ENCODE results near the gene GSK3A. TPM values are rescaled to one million over a fixed set of nuclear protein-coding genes. Genes with fewer than 3 reads are reported as not detected.
"Not testable (repeated sequence)": the region's sequence is repeated elsewhere in the genome, so short reads cannot be mapped to it uniquely, and the experiment has no call there.

The GSK3A gene
- total RNA-seq, 2 experiments from 2014 or later = 38.2 to 39.0 TPM

GRCh38 chr19:42266105-42266504 lies 23.7 kb upstream of the GSK3A start:
- H3K4me3 Mint-ChIP-seq, H3K27ac Mint-ChIP-seq, H3K27me3 Mint-ChIP-seq, DNase-seq, H3K9me3 Mint-ChIP-seq, H3K36me3 Mint-ChIP-seq: not testable (repeated sequence)
- peaks cover 23% of the 10 kb centered on the region for H3K4me1 Mint-ChIP-seq

- H3K4me1 Mint-ChIP-seq = peaks cover 4% of the 10 kb centered on the region
Observed at GRCh38 chr19:42261763-42262162, 19.4 kb upstream of the GSK3A start.

GRCh38 chr19:42257842-42258241 lies 15.4 kb upstream of the GSK3A start:
- not testable (repeated sequence) for H3K36me3 Mint-ChIP-seq, H3K9me3 Mint-ChIP-seq, H3K27ac Mint-ChIP-seq, H3K27me3 Mint-ChIP-seq, H3K4me3 Mint-ChIP-seq, DNase-seq, H3K4me1 Mint-ChIP-seq

More at GRCh38 chr19:42261763-42262162, 19.4 kb upstream of the GSK3A start:
- no peaks in the 10 kb centered on the region for H3K9me3 Mint-ChIP-seq
- H3K27ac Mint-ChIP-seq = no peak overlapping the region
- no peak overlapping the region for H3K4me3 Mint-ChIP-seq
- no peaks in the 10 kb centered on the region for H3K36me3 Mint-ChIP-seq
- DNase-seq = no peak
- H3K27me3 Mint-ChIP-seq = no peaks in the 10 kb centered on the region

- H3K4me1 Mint-ChIP-seq = peaks cover 17% of the 10 kb centered on the region
- no peaks in the 10 kb centered on the region for H3K9me3 Mint-ChIP-seq
- H3K36me3 Mint-ChIP-seq = peaks cover 16% of the 10 kb centered on the region
- no peaks in the 10 kb centered on the region for H3K27me3 Mint-ChIP-seq
- no peak overlapping the region for H3K27ac Mint-ChIP-seq
- peak; percentile 24 for DNase-seq
- H3K4me3 Mint-ChIP-seq = peak overlapping the region; percentile 77
Observed at GRCh38 chr19:42255766-42256745, 13.7 kb upstream of the GSK3A start.

GRCh38 chr19:42254850-42255765 lies 12.7 kb upstream of the GSK3A start, which contains the start of gene ERF:
TSS of gene ERF (minus strand) at chr19:42255128. CDS start at chr19:42254999, 129 bp downstream.
- Mint-ChIP-seq H3K27me3 (no peaks in the 10 kb centered on the region), H3K4me3 (peak within 1 kb of the TSS; percentile 77), H3K36me3 (peaks cover 16% of the 10 kb centered on the region), H3K9me3 (no peaks in the 10 kb centered on the region), H3K27ac (peak within 1 kb of the TSS; percentile 81), H3K4me1 (peaks cover 24% of the 10 kb centered on the region)
- peak; percentile 95 for DNase-seq

- DNase-seq = peak; percentile 81
- Mint-ChIP-seq H3K27ac (peak overlapping the region; percentile 81), H3K4me3 (peak overlapping the region; percentile 77), H3K36me3 (peaks cover 17% of the 10 kb centered on the region), H3K27me3 (no peaks in the 10 kb centered on the region), H3K9me3 (no peaks in the 10 kb centered on the region), H3K4me1 (peaks cover 27% of the 10 kb centered on the region)
Observed at GRCh38 chr19:42254089-42254849, 11.9 kb upstream of the GSK3A start.

GRCh38 chr19:42253245-42254088 lies 11.1 kb upstream of the GSK3A start:
- Mint-ChIP-seq H3K4me1 (peaks cover 29% of the 10 kb centered on the region), H3K36me3 (peaks cover 21% of the 10 kb centered on the region), H3K27ac (peak overlapping the region; percentile 95), H3K27me3 (no peaks in the 10 kb centered on the region), H3K9me3 (no peaks in the 10 kb centered on the region), H3K4me3 (peak overlapping the region; percentile 95)
- peak; percentile 70 for DNase-seq

GRCh38 chr19:42252365-42253244 lies 10.2 kb upstream of the GSK3A start:
- Mint-ChIP-seq H3K36me3 (peaks cover 21% of the 10 kb centered on the region), H3K27ac (peak overlapping the region; percentile 95), H3K4me1 (peaks cover 29% of the 10 kb centered on the region), H3K27me3 (no peaks in the 10 kb centered on the region), H3K4me3 (peak overlapping the region; percentile 95), H3K9me3 (no peaks in the 10 kb centered on the region)
- no peak for DNase-seq

GRCh38 chr19:42251572-42252358 lies 9.4 kb upstream of the GSK3A start:
- Mint-ChIP-seq H3K4me3 (peak overlapping the region; percentile 95), H3K27me3 (no peaks in the 10 kb centered on the region), H3K9me3 (no peaks in the 10 kb centered on the region), H3K36me3 (peaks cover 21% of the 10 kb centered on the region), H3K4me1 (peaks cover 34% of the 10 kb centered on the region), H3K27ac (peak overlapping the region; percentile 95)
- DNase-seq = no peak

- peaks cover 21% of the 10 kb centered on the region for H3K36me3 Mint-ChIP-seq
- H3K4me1 Mint-ChIP-seq = peaks cover 42% of the 10 kb centered on the region
- no peaks in the 10 kb centered on the region for H3K27me3 Mint-ChIP-seq
- peak overlapping the region; percentile 95 for H3K27ac Mint-ChIP-seq
- DNase-seq = peak; percentile 51
- no peaks in the 10 kb centered on the region for H3K9me3 Mint-ChIP-seq
- peak overlapping the region; percentile 95 for H3K4me3 Mint-ChIP-seq
Observed at GRCh38 chr19:42250666-42251531, 8.5 kb upstream of the GSK3A start.

GRCh38 chr19:42250183-42250665 lies 7.8 kb upstream of the GSK3A start:
- Mint-ChIP-seq H3K4me3 (peak overlapping the region; percentile 61), H3K4me1 (peaks cover 45% of the 10 kb centered on the region), H3K9me3 (no peaks in the 10 kb centered on the region), H3K27ac (peak overlapping the region; percentile 89), H3K36me3 (peaks cover 21% of the 10 kb centered on the region), H3K27me3 (no peaks in the 10 kb centered on the region)
- DNase-seq = no peak

Data from activated naive CD8-positive, alpha-beta T cell treated with anti-CD3 and anti-CD28 coated beads for 36 hours (primary cell).